Ectodermal cell (in vitro differentiated cells): ENCODE data around the gene PHF1.
A peak's percentile ranks its signal among the peaks of the same experiment; 100 is the strongest.

ENCODE experiments used
- H3K27ac ChIP-seq: 2 replicates; pipeline ENCODE4 v1.7.0; 2013; ENCODE audit warnings: mild to moderate bottlenecking, low read depth, low read length; ENCODE audit not compliant: insufficient read depth, poor library complexity, severe bottlenecking
- H3K27me3 ChIP-seq: 2 replicates; pipeline ENCODE4 v1.7.0; 2013; ENCODE audit warnings: mild to moderate bottlenecking, low read length; ENCODE audit not compliant: insufficient read depth, control insufficient read depth, poor library complexity, severe bottlenecking
- H3K36me3 ChIP-seq: one replicate; pipeline ENCODE4 v1.7.0; 2013; ENCODE audit warnings: low read length; ENCODE audit not compliant: control insufficient read depth, insufficient read depth
- H3K4me1 ChIP-seq: one replicate; pipeline ENCODE4 v1.7.0; 2013; ENCODE audit warnings: low read length; ENCODE audit not compliant: control insufficient read depth, insufficient read depth
- H3K4me3 ChIP-seq: 2 replicates; pipeline ENCODE4 v1.7.0; 2013; ENCODE audit warnings: low read depth, low read length, control low read depth; ENCODE audit not compliant: insufficient read depth
- H3K9me3 ChIP-seq: 2 replicates; pipeline ENCODE4 v1.7.0; 2013; ENCODE audit warnings: mild to moderate bottlenecking, low read length, moderate library complexity; ENCODE audit not compliant: control insufficient read depth
- WGBS, 2 experiments: methylation state at CpG; one replicate each; pipeline ENCODE4 v1.1.7; 2013; ENCODE audit warnings: missing lambda C conversion rate in 2 of 2; 5-methylcytosine and 5-hydroxymethylcytosine counted together

PHF1 gene

DNA sequence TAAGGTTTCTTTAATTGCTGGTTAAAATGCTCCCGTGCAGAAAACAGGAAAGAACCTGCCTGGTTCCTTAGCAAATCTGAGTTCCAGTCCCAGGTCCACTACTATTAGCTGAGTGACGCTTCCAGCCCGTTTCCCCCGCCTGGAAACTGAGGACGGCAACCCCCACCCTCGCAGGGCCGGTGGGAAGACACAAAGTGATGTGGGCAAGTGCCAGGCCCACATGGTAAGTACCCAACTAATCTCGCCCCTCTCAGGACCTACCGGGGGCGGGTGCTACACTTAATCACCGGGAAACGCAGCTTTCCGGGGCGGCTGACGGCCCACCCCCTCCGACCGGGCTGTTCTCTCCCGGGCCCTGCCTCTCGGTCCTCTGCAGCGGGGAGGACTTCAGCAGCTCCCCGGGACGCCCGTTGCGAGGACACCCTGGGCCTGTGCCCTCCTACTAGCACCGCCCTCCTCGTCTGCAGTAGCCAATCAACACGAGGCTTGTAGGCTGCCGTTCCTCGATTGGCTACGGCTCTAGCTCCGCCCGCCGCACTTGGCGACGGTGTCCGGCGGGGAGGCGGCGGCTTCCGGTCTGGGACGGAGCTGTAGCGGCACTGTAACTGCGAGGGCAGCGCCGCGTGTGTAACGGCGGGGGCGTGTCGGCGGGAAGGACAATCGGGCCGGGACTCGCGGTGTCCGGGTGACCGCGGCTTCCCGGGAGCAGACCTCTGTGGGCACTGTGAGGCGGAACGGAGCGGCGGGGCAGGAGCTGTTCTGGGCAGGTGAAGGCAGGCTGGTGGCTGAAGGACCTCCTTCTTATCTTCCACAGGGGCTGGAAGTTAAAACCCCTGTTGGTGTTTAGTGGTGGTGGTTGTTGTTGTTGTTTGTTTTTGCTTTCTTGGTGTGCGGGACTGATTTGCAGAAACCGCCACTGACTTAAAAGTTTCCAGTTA lies 43.5 kb downstream of the PHF1 start, which contains the start of gene ZBTB9:
Gene ZBTB9 (plus strand): TSS at position 568 of the 938 bp plus-strand sequence. CDS start 525 bp downstream, outside the sequence.
- no peaks in the 10 kb centered on the region for H3K9me3 ChIP-seq
- peaks cover 3% of the 10 kb centered on the region for H3K36me3 ChIP-seq
- WGBS, 2 experiments: 0 to 1% methylated on average over 65 of the region's 65 CpGs
- H3K4me1 ChIP-seq: peaks cover 9% of the 10 kb centered on the region
- peak within 1 kb of the TSS; percentile 57 for H3K4me3 ChIP-seq
- no peaks in the 10 kb centered on the region for H3K27me3 ChIP-seq
- peak within 1 kb of the TSS; percentile 38 for H3K27ac ChIP-seq

DNA sequence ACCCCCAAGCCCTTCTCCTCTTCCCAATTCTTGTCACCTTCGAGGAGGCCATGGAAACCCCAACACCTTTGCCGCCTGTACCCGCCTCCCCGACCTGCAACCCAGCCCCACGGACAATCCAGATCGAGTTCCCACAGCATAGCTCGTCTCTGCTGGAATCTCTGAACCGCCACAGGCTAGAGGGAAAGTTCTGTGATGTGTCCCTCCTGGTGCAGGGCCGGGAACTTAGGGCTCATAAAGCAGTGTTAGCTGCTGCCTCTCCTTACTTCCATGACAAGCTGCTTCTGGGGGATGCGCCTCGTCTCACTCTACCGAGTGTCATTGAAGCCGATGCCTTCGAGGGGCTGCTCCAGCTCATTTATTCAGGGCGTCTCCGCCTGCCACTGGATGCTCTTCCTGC lies 44.2 kb downstream of the PHF1 start:
- Histone ChIP-seq H3K4me1 (peaks cover 9% of the 10 kb centered on the region), H3K36me3 (peaks cover 3% of the 10 kb centered on the region), H3K27ac (no peak overlapping the region), H3K4me3 (peak overlapping the region; percentile 57), H3K9me3 (no peaks in the 10 kb centered on the region), H3K27me3 (no peaks in the 10 kb centered on the region)
- WGBS, 2 experiments: 67 to 69% methylated on average over 16 of the region's 16 CpGs

GRCh38 chr6:33456156-33456555 lies 45.3 kb downstream of the PHF1 start:
- H3K4me3 ChIP-seq: no peak overlapping the region
- H3K4me1 ChIP-seq: peaks cover 9% of the 10 kb centered on the region
- H3K36me3 ChIP-seq: peaks cover 3% of the 10 kb centered on the region
- no peaks in the 10 kb centered on the region for H3K9me3 ChIP-seq
- no peaks in the 10 kb centered on the region for H3K27me3 ChIP-seq
- no peak overlapping the region for H3K27ac ChIP-seq
- 95 to 97% methylated on average over 12 of the region's 12 CpGs for WGBS, 2 experiments

DNA sequence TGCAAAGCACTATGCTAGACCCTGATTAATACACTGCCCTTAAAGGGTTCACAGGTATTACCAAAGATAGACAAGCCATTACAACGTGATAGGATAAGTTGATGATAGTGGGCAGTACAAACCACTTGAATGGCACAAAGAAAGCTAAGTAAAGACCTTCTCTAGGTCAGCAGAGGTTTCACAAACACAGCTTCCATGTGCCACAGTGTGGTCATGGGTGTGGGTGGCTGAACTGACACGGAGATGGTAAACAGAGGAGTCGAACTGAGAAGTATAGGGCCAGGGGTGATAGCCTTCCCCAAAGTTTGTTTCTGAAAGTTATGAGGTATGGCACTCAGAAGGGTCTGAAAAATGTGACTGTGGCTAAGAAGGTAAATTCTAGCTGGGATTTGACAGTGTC lies 47.9 kb downstream of the PHF1 start:
- H3K4me1 ChIP-seq: peaks cover 3% of the 10 kb centered on the region
- no peaks in the 10 kb centered on the region for H3K9me3 ChIP-seq
- no peaks in the 10 kb centered on the region for H3K27me3 ChIP-seq
- H3K27ac ChIP-seq: no peak overlapping the region
- 87 to 90% methylated on average over 3 of the region's 3 CpGs for WGBS, 2 experiments
- peaks cover 3% of the 10 kb centered on the region for H3K36me3 ChIP-seq
- H3K4me3 ChIP-seq: no peak overlapping the region

- Histone ChIP-seq H3K27ac (no peak overlapping the region), H3K9me3 (no peaks in the 10 kb centered on the region), H3K36me3 (peaks cover 3% of the 10 kb centered on the region), H3K4me3 (no peak overlapping the region), H3K27me3 (no peaks in the 10 kb centered on the region), H3K4me1 (no peaks in the 10 kb centered on the region)
- 90% methylated on average over 2 of the region's 2 CpGs for WGBS, 2 experiments
These were observed 48.4 kb downstream of the PHF1 start for GRCh38 chr6:33459226-33459625.
